GM21786 (cell line): ENCODE measurements around the gene HCFC1.

ENCODE experiments used
- ATAC-seq: cut with Tn5 transposase; IDR thresholded peaks from one replicate; pipeline ENCODE4 v1.9.1; 2021; ENCODE audit not compliant: unreplicated experiment

Gene HCFC1

DNA sequence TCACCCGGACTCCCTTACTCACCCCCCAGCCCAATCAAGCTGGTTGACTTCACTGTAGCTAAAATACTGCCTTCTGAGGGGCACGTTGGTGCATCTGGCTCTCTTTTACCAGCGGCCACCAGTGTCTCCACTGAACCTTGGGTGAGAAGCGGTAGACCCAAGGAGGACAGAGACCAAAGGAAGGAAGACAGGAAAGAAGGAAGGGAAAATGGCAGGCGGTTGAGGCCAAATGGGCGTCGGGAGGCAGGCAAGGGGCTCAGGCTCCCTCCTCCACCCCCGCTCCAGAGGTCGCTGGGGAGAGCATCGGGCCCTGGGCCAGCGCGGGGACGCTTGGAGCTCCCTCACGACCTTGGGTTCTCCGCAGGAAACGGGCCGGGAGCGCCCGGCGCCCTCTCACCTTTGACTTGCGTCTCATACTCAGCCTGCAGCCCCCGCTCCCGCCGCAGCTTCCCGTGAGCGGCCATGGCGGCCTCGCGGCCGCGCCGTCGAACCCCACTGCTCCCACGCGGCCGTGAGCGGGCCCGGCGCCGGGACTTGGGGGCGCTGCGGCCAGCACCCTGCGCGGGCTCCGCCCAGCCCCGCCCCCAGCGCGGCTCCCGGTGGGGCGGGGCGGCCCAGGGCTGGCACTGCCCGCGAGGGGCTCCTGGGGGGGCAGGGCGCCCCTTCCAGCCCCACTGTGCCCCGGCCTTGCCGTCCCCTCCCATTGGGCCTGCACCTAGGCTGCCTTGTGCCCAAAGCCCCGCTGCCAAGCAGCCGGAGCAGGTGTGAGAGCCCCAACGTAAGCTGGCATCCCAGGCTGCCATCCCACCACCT lies 45.7 kb downstream of the HCFC1 start, which contains the start of gene ARHGAP4:
TSS of gene ARHGAP4 (minus strand) at position 526 of the 813 bp plus-strand sequence. CDS start at position 464, 62 bp downstream.
- ATAC-seq = no peak

DNA sequence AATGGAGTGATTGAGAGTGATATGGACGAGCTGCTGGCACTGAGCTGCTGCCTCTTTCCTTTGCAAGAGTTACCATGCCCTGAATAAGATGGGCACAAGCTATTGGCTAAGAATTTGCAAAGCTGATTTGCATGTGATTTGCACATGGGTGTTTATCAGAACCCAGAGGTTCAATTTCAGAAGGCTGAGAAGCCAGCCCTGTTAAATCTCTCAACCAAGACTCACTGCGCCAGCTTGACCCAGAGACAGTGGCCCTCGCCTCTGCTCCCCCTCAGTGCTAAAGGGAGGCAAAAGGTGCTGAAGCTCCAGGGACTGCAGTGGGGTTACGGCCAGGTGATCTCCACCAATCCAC lies 46.3 kb downstream of the HCFC1 start:
- ATAC-seq = no peak

DNA sequence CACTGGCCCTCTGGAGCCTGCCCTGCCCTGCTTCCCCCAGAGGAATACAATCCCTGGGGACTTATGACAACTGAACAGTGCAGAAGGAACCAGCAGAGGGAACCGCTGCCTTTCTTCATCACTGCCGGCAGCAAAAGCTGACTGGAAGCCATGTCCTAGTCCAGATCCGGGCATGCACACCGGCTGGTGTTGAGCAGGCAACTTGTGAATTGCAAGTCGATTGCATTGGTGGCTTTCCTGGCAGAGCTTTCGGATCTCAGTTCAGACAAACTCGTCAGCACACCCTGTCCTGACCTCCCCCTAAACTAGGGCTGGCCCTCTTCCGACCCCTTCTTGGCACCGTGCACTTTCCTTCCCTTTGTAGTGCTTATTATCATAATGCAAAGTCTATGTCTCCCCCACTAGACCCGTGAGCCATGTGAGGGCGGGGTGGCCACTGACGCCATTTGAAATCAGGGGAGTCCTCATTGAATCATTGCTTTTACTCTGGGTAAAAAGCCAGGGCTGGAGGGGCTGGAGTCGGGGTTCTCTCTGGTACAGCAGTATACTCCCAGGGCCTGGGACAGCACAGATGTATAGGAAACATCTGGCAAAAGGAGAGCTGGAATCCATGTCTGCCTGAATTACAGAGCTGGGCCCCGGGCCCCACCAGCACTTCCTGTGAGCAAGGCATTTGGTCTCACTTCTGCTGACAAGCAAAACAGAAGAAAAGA lies 47.3 kb downstream of the HCFC1 start:
- no peak for ATAC-seq

DNA sequence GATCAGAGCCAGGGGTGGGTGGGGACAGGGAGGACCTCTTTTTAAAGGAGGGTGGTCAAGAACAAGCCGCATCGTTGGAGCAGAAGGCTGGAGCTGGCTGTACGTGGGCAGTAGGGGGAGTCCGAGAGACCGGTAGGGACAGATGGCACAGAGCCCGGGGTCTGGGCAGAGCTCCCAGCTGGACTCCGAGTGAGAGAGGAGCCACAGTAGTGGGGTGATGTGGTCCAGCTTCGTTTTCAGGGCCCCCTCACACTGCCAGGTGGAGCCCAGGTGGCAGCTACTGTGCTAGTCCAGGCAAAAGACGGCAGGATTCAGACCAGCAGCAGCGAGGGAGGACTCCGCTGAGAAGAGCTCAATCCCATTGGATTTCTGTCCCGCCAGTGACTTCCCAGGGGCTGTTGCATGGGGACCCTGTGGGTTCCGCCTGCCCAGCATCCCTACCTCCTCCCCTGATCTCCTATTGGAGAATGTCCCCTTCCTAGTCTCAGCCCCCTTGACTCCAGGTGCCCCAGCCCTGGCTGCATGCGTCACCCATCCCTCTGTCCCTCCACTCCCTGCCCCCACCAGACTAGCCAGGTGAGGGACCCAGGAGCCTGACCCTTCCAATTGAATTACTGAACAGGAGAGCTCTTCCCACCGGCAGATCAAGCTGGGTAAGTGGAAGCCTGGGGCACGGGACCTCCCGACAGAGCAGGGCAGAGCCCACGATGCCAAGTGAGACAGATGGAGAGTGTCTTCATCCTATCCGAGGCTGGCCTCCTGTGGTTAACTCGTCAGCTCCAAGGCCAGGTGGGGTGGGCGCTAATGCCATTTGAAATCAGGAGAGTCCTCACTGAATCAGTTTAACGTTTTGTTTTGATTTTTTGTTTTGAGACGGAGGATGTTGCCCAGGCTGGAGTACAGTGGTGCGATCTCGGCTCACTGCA lies 48.4 kb downstream of the HCFC1 start:
- no peak for ATAC-seq

DNA sequence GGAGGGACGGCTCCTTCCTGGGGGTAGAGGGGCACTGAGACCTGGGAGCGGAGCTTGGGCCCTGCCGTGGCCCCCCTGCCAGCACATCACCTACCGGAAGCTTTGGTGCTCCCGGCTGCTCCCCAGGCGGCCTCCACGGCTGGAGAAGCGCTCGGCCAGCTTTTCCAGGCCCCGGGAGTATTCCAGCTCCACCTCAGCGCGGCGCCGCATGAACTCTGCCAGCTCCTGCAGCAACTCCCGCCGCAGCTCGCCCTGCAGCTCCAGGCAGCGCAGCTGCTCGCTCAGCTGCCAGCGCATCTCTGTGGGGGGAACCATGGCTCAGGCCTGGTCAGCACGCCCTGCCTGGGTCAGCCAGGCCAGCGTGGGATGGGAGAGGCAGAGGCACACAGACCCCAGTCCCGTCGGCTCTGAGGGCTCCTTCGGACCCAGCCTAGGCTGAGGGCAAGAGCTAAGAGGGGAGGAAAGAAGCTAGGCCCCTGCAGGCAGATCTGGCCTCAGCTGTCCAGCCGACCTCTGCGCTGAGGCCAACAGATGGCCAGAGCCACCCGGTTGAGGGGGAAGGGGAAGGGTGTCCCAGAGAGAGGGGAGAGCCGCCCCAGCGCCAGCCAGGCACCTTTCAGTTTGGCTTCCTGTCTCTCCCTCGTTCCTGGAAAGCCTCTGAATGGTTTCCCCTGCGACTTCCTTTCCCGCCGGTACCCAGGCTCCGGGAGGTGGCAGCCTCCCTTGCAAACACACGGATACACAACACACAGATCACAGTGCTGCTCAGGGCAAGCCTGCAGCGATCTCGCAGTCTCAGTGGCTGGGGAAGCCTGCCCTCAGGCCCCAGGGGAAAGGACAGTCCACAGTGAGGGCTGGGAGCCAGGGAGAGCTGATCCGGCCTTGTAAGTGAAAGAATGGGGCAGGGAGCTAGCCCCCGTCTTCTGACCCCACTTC lies 49.8 kb downstream of the HCFC1 start:
- ATAC-seq = no peak

GRCh38 chrX:153921070-153921469 lies 50.5 kb downstream of the HCFC1 start:
- no peak for ATAC-seq

DNA sequence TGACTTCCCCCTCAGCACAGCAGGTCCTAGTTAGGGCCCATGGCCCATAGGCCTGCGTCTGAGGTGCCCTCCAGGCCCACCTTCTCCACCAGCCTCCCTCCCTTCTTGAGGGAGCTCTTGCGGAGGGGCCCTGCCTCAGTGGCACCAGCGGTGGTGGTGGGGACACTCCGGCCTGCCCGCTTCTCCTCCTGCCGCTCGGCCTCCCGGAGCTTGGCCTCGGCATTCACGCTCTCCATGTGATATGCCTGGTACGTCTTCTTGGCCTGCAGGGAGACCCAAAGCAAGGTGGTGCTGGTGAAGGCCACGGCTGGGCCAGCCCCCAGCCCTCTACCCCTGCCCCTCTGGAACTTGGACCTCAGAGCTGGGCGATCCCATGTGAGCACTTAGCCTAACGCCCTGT lies 51.1 kb downstream of the HCFC1 start:
- ATAC-seq = no peak

- no peak for ATAC-seq
Observed at GRCh38 chrX:153919281-153919680, 52.3 kb downstream of the HCFC1 start.

DNA sequence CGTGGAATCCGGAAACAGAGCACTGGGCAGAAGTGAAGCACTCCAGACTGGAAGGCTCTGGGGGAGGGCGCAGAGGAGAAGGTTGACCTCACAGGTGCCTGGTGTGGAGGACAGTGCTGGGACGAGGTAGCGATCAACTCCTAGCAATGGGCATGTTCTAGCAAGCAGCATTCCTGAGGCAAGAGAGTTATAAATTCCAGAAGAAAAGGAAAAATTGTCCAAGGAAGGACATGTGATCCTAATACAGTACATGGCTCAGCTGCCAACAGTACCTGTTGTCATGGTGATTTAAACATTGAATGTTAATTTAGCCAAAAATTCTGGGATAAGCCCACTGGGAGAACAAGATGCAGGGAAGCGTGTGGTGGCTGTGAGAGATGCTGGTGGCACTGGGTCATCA lies 53.7 kb downstream of the HCFC1 start:
- ATAC-seq = no peak

DNA sequence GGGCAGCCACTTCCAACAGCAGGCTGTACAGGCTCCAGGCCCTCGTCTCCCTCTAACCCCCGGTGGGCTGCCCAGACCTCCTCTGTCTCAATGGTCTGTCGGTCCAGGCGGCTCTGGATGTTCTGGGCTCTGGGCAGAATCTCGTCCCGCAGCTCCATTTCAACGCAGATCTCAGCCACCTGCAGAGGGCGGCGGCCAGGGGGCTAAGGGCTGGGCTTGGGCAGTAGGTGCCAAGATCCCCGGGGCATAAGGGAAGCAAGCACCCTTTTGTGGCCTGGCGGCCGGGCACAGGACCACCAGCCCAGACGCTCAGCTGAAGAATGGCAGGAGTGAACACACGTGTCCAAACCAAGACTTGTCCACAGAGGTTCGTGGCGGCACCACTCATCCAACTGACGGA lies 57.9 kb downstream of the HCFC1 start:
- ATAC-seq = no peak

GRCh38 chrX:153913211-153913610 lies 58.4 kb downstream of the HCFC1 start:
- ATAC-seq = no peak

GRCh38 chrX:153911798-153912197 lies 59.8 kb downstream of the HCFC1 start:
- ATAC-seq = no peak

- no peak for ATAC-seq
Observed at GRCh38 chrX:153910446-153910845, 61.2 kb downstream of the HCFC1 start.

DNA sequence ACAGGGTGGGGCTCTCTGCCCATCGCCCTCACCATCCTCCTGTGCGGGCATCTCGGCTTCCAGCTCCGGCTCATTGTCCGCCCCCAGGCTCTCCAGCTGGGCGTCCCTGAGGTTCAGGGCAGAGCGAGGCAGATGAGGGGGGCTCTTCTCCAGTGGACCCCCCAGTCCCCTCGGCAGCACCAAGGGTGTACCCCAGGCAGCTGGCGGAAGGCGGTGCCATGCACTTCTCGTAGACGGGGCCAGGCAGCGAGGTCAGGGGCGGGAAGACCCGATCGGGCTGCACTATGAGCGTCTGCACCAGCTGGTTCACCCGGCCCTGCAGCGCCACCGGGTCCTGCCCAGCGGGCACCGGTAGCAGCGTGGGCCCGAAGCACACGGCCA lies 61.6 kb downstream of the HCFC1 start:
- no peak for ATAC-seq

GRCh38 chrX:153909024-153909979 lies 62.3 kb downstream of the HCFC1 start:
- no peak for ATAC-seq

DNA sequence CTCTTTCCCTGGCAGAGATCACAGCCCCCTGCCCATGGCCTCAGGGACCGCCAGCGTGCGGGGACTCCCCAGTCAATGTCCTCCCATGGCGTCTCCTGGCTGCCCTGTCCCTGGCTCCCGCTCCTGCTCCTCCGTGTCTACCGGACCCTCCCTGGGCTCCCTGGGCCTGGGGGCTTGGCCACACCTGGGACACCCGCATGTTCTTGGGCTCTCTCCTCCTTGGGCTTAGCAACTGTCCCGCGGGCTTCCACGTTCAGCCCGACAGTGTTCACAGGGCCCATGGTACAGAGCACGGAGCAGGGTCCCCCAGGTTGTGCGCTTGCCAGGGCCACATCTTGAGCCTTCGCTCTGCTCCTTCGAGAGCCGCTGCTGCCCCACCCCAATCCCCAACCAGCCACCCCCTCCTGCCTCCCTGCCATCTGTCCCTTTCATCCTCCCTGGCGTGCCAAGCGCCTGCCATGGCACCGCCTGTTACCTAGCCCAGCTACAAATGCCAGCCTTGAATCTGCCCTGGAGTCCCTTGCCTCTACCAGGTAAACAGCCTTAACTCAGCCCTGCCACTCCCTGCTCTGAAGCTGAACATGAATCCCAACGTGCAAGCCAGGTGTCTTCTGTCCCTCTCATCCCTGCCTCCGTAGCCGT lies 63.3 kb downstream of the HCFC1 start:
- no peak for ATAC-seq

GRCh38 chrX:153907456-153907855 lies 64.2 kb downstream of the HCFC1 start:
- no peak for ATAC-seq

GRCh38 chrX:153906126-153906917 lies 65.3 kb downstream of the HCFC1 start:
- no peak for ATAC-seq
